K562 (cell line): Measurements from ENCODE around the gene SSU72. TPM values are rescaled to one million over a fixed set of nuclear protein-coding genes. Genes with fewer than 3 reads are reported as not detected.
"Not testable (repeated sequence)": the region's sequence is repeated elsewhere in the genome, so short reads cannot be mapped to it uniquely, and the experiment has no call there.

Experiments
- ATF1 ChIP-seq, 2 experiments: fragments of 450-650 bp in 1 of 2; IDR thresholded peaks; 2 replicates each; pipeline ENCODE4 v1.6.1; 2016; ENCODE audit warnings: missing compliant biosample characterization in 1 of 2, missing genetic modification characterization in 1 of 2
- CXXC5 ChIP-seq: fragments of 250-450 bp; sonication (Bioruptor Pico); IDR thresholded peaks from 2 replicates; pipeline ENCODE4 v1.8.0; 2022; ENCODE audit warnings: inconsistent platforms, mild to moderate bottlenecking, moderate library complexity
- HNRNPLL ChIP-seq: fragments of 200-400 bp; formaldehyde crosslinking; IDR thresholded peaks from 2 replicates; pipeline ENCODE4 v1.6.1; 2017; ENCODE audit warnings: low read length, low read depth, mild to moderate bottlenecking; ENCODE audit not compliant: poor library complexity, severe bottlenecking
- KDM1A ChIP-seq, 2 experiments: fragments of 450-650 bp; IDR thresholded peaks; 2 replicates each; pipeline ENCODE4 v1.6.1; 2016; ENCODE audit warnings: mild to moderate bottlenecking in 2 of 2
- POLR2A ChIP-seq: fragments of 450-650 bp; conservative IDR thresholded peaks from 2 replicates; pipeline ENCODE4 v1.6.1; 2016
- REST ChIP-seq, 2 experiments: fragments of 450-650 bp; formaldehyde crosslinking in 1 of 2; IDR thresholded peaks; 2 replicates each; pipeline versions ENCODE4 v1.4.0 to v1.6.1; 2014 to 2020; ENCODE audit warnings: mild to moderate bottlenecking in 2 of 2, borderline replicate concordance in 1 of 2, low read depth in 1 of 2
- USF1 ChIP-seq: sonication (generic); formaldehyde crosslinking; IDR thresholded peaks from 2 replicates; pipeline ENCODE4 v1.9.0; 2022; ENCODE audit warnings: mild to moderate bottlenecking, missing genetic modification reagents
- VEZF1 ChIP-seq: fragments of 200-800 bp; sonication (Bioruptor generic); IDR thresholded peaks from 2 replicates; pipeline ENCODE4 v1.6.1; 2017; ENCODE audit warnings: missing genetic modification characterization, missing compliant biosample characterization
- ZFX ChIP-seq: sonication (generic); formaldehyde crosslinking; IDR thresholded peaks from 2 replicates; pipeline ENCODE4 v1.8.0; 2022; ENCODE audit warnings: mild to moderate bottlenecking, missing genetic modification reagents, moderate library complexity
- polyA plus RNA-seq, 8 experiments: library from polyadenylated mRNA; depleted of rRNA in 4 of 8; stranded (reverse) in 5 of 8; unstranded in 3 of 8; fragments of >200 nt; fragmentation: Nextera tagmentation in 2 of 8; fragmentation: Illumina TruSeq in 1 of 8; extraction: Ambion mirVana in 2 of 8; extraction: Trizol in 1 of 8; gene quantifications; 2 replicates each; pipeline versions ENCODE4 v1.2.1 to v1.2.3, GENCODE V29; 2011 to 2014; ENCODE audit warnings: inconsistent platforms in 1 of 8, missing spikeins in 1 of 8
- total RNA-seq, 7 experiments: library from RNA; depleted of rRNA in 6 of 7; stranded (reverse); fragments of >200 nt in 6 of 7; fragmentation: Illumina TruSeq in 2 of 7; extraction: Trizol in 2 of 7; gene quantifications; 2 replicates each; pipeline versions ENCODE4 v1.2.1 to v1.2.3, GENCODE V29; 2011 to 2021; ENCODE audit warnings: low replicate concordance in 1 of 7

SSU72 gene
- total and polyA plus RNA-seq, 9 of the 15 experiments (the other 6 are each of a cell fraction or from before 2014, with no cell fraction given) = 70.8 to 201 (median 94.6) TPM

GRCh38 chr1:1505366-1505798 is 69.3 kb downstream of the SSU72 start (continued):
- peak; percentile 32; the same call in 1 of the 2 replicates for TF ChIP-seq REST (IDR thresholded peaks at IDR 0.05; ENCODE audit: borderline replicate concordance)
- not testable (repeated sequence) for TF ChIP-seq REST (CRISPR knock-in tag; IDR thresholded peaks at IDR 0.05; ENCODE audit: low read depth); ATF1 (CRISPR knock-in tag; IDR thresholded peaks at IDR 0.05)
- peak; percentile 59; the same call in 1 of the 2 replicates for TF ChIP-seq USF1 (CRISPR knock-in tag)
- TF ChIP-seq POLR2A = 0 out of 2 replicates have a peak, but pooled peaks have one; percentile 34
- TF ChIP-seq KDM1A (IDR thresholded peaks at IDR 0.05) = 0 out of 4 replicates have a peak, but pooled peaks of 1 of the 2 experiments have one; percentile 1
- peak; percentile 38 for TF ChIP-seq CXXC5 (CRISPR knock-in tag)
- TF ChIP-seq ZFX (CRISPR knock-in tag) = peak; percentile 71
- peak; percentile 58 for TF ChIP-seq VEZF1 (CRISPR knock-in tag)
- peak; percentile 20 for TF ChIP-seq HNRNPLL
- peak; percentile 69 for TF ChIP-seq ATF1 (tag; IDR thresholded peaks at IDR 0.05)
